Fibroblast of skin of left biceps (primary cell): ENCODE data around the gene KMT2A.
"Not testable (repeated sequence)": the region's sequence is repeated elsewhere in the genome, so short reads cannot be mapped to it uniquely, and the experiment has no call there.

Experiments
- DNase-seq, 2 experiments: peaks; one replicate each; pipeline ENCODE4 v3.0.0-alpha.2; 2013; ENCODE audit warnings: low read depth in 2 of 2

The KMT2A gene

GRCh38 chr11:118435290-118435892, 901 bp upstream of the KMT2A start:
- no peak for DNase-seq

GRCh38 chr11:118436639-118437207, 431 bp downstream of the KMT2A start:
- no peak for DNase-seq

GRCh38 chr11:118437208-118438125, 1.2 kb downstream of the KMT2A start:
- DNase-seq = no peak

GRCh38 chr11:118438314-118438931, 2.1 kb downstream of the KMT2A start:
- DNase-seq = peak in 1 of 2 experiments; percentile 46

GRCh38 chr11:118439646-118440045, 3.4 kb downstream of the KMT2A start:
- no peak for DNase-seq

GRCh38 chr11:118441770-118442275, 5.5 kb downstream of the KMT2A start:
- DNase-seq = no peak

GRCh38 chr11:118442301-118442700, 6.0 kb downstream of the KMT2A start:
- DNase-seq = no peak

- no peak for DNase-seq
Measured at GRCh38 chr11:118442908-118443589, 6.8 kb downstream of the KMT2A start.

GRCh38 chr11:118443590-118444218, 7.4 kb downstream of the KMT2A start:
- no peak for DNase-seq

GRCh38 chr11:118447423-118447822, 11.1 kb downstream of the KMT2A start:
- no peak for DNase-seq

GRCh38 chr11:118448294-118448693, 12.0 kb downstream of the KMT2A start:
- no peak for DNase-seq

- DNase-seq = no peak
Measured at GRCh38 chr11:118449316-118449918, 13.1 kb downstream of the KMT2A start.

- no peak for DNase-seq
Measured at GRCh38 chr11:118450451-118450850, 14.2 kb downstream of the KMT2A start.

- no peak for DNase-seq
Measured at GRCh38 chr11:118462178-118462577, 25.9 kb downstream of the KMT2A start.

- not testable (repeated sequence) for DNase-seq
Measured at GRCh38 chr11:118468968-118469367, 32.7 kb downstream of the KMT2A start.

- no peak for DNase-seq
Measured at GRCh38 chr11:118471030-118471429, 34.7 kb downstream of the KMT2A start.

- DNase-seq = no peak
Measured at GRCh38 chr11:118473537-118473936, 37.2 kb downstream of the KMT2A start.

- DNase-seq = no peak
Measured at GRCh38 chr11:118476676-118477075, 40.4 kb downstream of the KMT2A start.

GRCh38 chr11:118481238-118481637, 44.9 kb downstream of the KMT2A start:
- DNase-seq = not testable (repeated sequence)

GRCh38 chr11:118484405-118484804, 48.1 kb downstream of the KMT2A start:
- DNase-seq = no peak

GRCh38 chr11:118485273-118485672, 49.0 kb downstream of the KMT2A start:
- DNase-seq = no peak
